ENCODE data around the gene LARP1.

LARP1 gene

DNA sequence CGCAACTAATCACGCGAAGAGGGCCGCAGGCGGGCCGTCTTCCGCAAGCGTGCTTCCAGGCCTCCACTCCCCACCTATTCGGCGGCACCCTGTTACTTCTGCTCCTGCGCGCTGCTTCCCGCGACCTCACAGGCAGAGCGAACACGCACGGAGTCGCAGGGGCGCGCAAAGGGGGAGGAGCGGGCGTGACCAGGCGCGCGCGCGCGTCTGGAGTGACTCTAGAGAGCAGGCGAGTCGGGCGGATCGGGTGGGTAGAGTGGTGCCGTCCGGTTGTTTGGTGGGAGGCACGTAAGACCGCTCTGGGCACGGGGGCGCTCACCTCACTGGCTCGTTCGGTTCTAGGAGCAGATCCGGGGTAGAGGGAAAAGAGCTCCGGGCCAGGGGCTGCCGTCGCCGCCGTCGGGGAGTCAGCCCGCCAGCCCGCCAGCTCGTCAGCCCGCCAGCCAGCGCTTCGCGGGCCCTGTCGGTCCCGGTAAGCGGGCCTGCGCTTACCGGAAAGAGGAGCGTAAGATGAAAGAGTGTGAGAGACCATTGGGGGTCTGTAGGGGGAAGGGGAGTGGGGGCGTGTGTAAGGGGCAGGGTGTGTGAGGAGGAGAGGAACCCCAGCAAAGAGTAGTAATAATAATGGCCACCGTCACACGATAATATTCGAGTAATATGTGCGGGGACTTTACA is 103.3 kb downstream of the LARP1 start, which contains the start of gene CNOT8:
TSS of gene CNOT8 (plus strand) at position 331 of the 675 bp plus-strand sequence. CDS start 4,652 bp downstream, outside the sequence.
- DNase-seq: peak; percentile 99

DNA sequence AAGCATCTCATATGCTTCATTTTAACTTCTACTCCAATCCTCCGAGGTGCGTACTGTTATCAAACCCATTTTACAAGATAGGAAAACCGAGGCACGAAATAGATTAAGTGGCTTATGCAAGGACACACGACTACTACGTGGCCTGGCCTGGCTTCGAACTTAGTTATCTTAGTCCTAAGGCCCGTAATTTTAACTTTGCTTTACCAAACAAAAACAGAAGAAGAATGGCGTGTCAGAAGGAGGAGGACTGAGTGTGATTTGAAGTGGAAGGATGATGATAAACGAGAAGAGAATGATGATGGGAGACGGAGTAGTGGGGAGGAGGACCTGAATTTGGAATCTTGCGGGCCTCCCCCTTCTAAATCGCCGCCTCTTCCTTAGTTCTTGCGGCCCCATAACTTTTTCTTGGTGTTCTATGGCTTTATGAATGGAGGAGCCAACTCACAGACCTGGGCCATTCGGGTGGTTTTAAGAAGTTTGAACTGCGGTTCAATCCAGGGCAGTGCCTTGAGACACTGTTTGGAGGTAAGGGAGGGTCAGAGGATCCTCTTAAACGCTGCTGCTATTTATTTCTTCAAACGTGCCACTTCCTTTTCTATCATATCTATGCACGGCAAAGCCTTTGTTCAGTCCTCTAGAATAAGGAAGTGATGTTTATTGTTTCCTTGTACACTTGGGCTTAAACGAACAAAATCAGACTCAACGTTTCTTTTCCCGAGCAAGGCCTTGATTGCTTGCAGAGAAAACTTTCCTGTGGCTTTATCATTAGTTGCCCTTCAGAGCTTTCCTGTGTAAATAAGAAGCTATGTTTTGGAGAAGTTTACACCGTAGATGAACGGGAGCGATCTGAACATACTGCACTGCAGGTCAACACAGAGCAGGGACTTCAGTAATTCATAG is 104.0 kb downstream of the LARP1 start:
- DNase-seq: peak; percentile 39

DNA sequence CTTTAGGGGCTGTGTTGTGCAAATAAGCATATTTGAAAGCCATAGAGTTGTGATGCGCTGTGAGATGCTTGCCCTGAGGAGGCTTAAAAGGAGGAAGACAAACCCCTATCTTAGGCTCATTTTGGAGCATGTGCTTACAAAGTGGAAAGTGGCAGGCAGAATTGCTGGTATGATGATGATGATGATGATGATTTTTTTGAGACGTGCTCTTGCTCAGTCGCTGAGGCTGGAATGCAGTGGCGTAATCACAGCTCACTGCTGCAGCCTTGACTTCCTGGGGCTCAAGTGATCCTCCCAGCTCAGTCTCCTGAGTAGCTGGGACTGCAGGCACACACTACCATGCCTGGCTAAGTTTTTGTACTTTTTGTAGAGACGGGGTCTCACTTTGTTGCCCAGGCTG is 104.9 kb downstream of the LARP1 start:
- no peak for DNase-seq

DNA sequence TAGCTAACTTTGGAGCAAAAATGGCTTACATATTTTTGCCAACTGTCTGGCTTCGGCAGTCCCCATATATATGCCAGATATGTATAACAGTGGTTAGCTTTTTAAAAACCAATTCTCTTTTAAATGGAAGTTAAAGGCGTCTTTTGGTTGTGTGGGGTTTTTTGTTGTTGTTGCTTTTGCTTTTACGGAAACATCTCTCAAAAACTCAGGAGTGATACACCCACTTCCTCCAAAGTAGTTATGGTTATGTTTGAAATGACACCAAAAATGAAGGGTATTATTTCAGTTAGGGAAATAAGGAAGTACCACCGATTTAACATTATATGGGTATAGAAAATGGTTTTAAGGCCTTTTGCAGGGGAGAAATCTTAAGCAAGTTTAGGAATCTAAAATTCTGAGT is 105.6 kb downstream of the LARP1 start:
- DNase-seq: no peak

DNA sequence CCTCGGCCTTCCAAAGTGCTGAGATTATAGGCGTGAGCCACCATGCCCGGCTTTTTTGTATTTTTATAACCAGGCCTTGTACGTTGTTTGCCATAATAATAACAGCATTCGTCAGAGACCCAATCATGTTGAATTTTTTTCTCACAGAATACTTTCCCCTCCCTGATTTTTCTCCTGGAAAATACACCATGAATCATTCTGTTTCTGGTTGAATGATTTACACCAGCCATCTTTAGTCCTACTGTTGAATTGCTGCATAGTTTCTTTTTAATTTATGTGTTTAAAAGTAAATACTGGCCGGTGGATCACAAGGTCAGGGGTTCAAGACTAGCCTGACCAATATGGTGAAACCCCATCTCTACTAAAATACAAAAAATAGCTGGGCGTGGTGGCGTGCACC is 106.8 kb downstream of the LARP1 start:
- DNase-seq: no peak

DNA sequence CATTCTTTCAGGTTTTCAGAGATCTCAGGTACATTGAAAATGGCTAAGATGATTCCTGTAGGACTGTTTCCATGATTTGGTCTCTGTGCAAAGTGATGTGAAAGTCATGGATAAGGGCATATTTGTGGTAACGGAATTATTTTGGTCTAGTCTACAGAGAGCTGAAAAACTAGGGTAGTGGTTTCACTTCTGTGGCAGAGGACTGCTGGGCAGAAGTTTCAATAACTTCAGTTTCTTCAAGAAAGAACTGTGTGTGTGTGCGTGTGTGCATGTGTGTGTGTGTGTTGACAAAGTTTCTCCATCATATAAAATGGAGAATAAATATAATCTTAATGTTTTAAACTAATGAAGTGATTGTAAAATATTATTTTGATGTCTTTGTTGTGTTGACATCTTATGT is 107.6 kb downstream of the LARP1 start:
- no peak for DNase-seq

DNA sequence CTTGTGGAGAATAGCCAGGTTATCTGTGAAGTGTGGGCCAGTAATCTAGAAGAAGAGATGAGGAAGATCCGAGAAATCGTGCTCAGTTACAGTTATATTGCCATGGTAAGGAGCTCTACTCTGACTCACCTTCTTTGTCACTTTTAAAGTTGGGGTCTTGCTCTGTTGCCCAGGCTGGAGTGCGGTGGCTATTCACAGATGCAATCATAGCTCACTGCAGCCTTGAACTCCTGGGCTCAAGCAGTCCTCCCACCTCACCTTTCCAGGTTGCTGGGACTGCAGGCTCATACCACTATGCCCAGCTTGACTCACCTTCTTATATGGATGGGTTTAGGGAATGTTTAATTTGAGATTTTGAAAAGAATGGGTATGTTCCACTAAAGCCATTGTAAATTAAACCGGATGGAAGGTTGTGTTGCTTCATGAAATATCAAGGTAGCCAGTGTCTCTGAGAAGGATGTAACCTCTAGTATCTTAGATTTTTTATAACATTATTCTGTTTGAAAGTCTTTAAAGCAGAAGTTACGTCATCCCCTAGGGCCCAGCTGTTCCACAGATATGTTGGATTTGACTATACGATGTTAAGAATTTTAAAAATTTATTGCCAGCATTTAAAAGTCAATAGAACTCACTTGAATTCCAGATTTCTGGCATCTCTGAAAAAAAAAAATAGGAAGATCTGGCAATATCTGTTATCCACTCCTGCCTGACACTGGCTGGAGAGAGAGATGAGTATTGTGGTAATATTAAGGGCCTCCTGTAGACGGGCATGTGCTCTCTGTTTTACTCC is 108.3 kb downstream of the LARP1 start:
- no peak for DNase-seq

DNA sequence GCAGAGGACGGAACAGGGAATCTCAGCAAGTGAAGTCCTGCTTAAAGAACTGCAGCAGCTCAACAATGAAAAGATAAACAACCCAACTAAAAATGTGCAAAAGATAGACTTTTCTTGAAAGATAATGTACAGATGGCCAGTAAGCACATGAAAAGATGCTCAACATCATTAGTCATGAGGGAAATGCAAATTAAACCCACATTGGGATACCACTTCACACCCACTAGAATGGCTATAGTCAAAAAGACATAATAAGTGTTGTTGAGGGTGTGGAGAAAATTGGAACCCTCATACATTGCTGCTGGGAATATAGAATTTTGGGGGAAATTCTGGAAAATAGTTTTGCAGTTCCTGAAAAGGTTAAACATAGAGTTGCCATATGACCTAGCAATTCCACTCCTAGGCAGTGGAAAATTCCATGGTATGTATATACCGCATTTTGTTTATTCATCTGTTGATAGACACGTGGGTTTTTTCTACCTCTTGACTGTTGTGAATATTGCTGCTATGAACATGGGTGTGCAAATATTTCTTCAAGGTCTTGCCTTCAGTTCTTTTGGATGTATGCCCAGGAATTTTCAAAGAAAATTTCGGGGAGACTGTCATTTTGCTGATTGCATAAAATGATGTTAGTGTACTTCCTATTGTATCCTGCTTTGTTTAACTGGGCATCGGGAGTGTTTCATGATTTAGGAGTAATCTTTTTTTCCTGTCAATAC is 110.4 kb downstream of the LARP1 start:
- no peak for DNase-seq

DNA sequence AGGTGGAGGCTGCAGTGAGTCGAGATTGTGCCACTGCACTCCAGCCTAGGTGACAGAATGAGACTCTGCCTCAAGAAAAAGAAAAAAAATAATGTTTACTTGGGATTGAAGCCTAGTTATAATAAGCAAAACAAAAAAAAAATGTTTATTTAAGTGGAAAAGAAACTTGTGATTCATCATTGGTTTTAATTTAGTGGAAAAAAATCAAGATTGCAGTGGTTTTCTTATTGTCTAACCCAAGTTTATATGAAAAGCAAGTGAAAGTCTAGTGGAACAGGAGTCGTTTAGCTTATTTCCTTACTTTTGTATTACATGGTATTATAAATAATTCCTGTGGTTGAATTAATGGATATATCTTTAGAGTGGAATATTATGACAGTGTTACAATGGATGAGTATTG is 111.7 kb downstream of the LARP1 start:
- no peak for DNase-seq
